Hematopoietic multipotent progenitor cell treated with erythropoietin and hydrocortisone succinate and interleukin-3 and kit ligand, for 4 days (in vitro differentiated cells): Measurements from ENCODE around the gene ISM1.

Experiments used
- DNase-seq: peaks from one replicate; pipeline ENCODE4 v3.0.0-alpha.2; 2015

The ISM1 gene

DNA sequence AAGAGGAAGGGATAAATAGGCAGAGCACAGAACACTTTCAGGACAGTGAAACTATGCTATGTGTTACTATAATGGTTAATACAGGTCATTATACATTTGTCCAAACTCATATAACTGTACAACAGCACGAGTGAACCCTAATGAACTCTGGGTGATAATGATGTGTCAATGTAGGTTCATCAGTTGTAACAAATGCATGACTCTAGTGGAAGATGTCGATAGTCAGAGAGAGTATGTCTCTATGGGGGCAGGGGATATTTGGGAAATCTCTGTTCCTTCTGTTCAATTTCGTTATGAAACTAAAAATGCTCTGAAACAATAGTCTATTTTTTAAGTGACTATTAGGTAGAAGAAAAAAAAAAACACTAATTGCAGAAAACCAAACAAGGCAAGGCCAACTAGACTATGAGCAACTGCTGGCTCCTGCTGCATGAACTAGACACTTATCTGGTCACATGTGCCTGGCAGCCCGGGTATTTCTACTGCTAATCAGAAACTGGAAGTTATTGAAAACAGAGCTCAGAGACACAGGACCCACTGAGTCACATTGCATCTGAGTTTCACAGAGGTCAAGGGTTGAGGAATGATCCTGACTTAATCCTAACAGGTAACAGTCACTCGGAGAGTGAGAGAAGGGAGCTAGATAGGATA is 97.9 kb downstream of the ISM1 start:
- DNase-seq, result no peak

DNA sequence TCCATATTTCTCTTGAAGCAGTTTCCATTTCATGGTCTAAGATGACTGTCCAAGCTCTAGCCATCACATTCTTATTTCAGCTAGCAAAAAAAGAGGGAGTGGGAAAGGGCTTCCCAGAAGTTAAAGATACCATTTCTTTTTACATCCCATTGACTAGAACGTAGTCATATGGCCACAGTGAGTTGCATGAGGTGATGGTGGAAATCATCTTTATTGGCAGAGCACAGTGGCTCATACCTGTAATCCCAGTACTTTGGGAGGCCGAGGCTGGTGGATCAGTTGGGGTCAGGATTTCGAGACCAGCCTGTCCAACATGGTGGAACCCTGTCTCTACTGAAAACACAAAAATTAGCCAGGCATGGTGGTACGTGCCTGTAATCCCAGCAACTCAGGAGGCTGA is 99.6 kb downstream of the ISM1 start:
- DNase-seq, result no peak

DNA sequence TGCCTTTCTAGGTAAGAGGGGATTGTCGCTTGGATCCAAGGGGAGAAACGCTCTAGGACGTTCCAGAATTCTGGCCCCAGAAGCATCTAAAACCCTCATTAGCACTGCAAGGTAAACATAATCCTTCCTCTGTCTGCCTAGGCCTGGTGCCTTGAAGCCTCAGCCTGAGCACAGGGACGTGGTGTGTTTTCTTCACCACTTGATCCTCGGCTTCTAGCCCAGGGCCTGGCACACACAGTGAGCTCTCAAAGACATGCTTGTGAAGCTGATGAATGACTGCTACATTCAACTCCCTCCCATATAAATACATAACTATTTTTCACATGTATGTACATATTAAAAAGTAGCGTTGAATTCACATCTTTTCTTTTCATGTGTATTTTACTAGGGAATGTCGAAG is 100.3 kb downstream of the ISM1 start:
- no peak for DNase-seq

DNA sequence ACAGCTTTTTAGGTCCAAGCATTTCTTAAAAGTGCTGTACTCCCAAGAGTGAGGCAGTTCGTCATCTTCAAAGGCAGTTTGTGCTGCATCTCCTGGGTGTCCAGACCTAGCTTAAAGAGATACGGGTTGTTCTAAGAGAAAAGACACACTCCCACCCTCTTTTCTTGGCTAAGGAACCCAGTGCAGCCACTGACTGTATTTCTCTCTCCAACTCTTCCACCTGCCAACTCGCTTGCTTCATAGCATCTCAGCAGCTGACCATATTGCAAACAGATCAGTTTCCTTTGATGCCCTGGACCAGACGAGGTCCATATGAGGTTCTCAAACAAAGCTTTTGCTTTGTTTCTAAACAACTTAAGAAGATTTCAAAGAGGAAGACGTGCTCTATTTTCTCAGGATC is 101.1 kb downstream of the ISM1 start:
- no peak for DNase-seq

DNA sequence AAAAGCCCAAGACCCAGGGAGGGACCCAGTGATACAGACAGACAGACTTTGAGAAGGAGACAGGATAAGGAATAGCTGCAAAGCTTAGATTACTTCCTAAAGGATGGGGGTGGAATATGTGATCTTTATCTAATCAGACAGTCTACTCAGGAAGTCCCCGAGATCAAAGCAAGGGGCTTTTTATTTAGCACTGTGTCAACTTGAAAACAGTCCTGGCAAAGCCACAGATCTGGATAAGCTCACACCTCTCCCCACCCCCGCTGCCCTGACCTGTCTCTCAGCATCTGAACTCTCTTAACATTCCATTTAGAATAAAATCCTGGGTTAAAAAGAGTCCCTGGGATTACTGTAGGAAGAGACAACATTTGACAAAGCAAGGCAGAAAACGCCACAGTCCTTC is 101.5 kb downstream of the ISM1 start:
- no peak for DNase-seq

DNA sequence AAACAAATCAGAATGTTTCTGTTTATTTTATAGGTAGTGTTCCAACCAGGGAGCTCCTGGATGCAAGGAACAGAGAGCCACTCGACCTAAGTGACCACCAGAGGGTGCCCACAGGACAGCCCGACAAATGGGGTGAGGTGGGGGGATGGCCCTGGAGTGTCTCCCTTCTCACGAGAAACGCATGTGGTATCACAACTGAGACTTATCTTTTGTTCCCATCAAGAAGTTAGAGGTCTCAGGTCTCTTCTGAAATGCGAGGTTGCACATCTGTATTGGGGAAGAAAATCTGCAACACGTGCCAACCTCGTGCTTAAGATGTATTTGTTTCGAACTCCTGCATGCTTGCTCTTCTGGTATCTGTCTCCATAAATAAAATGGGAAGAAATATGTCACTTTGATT is 104.0 kb downstream of the ISM1 start:
- DNase-seq, result peak; percentile 41

DNA sequence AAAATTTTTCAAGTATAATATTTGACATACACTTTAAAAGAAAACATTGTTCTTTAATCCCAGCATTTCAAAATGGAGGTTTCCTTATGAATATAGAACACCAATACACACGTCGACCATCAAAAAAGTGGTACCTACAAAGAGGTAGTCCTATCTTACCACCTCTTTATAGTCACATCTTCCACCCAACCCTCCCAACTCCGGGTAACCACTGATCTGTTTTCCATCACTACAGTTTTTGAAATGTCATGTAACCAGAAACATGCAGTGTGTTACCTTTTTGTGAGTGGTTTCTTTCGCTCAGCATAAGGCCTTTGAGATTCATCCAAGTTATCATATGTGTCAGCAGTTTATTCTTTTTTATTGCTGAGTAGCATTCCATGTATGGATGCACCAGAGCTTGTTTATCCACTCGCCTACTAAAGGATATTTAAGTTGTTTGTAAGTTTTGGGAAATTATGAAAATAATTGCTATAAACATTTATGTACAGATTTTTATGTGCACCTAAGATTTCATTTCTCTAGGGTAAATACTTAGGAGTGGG is 104.8 kb downstream of the ISM1 start:
- no peak for DNase-seq

DNA sequence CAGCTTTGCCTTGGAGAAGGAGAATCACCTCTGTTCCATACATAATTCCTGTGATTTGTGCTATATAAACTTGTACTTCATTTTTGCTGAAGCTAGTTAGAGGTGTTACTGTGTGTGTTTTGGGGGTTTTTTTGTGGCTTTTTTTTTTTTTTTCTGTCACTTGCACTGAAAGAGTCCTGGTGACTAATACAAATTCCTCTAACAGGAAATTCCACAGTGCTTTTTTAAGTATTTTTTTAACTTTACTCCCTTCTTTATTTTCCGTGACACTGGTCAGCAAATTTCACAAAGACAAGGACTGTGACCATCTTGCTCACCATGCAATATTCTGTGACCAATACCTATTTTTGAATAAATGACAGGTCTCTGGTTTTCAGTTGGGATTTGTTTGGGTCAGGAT is 110.5 kb downstream of the ISM1 start:
- no peak for DNase-seq

DNA sequence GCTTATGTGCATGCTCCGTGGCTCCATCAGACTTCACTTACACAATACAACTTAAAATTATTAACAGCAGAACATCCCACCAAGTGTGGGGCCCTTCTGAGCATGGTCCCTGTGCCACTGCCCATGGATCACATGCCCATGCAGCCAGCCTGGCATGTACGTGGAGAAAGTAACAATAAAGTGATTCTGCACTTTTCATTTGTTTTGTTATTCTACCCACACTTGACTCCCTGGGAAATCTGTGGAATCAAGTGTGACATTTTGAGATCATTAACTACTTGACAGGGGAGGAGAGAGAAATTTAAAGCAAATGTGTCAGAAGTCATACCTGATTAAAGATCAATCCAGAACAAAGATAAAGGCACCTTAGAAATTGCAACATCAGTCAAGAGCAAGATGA is 112.0 kb downstream of the ISM1 start:
- no peak for DNase-seq

DNA sequence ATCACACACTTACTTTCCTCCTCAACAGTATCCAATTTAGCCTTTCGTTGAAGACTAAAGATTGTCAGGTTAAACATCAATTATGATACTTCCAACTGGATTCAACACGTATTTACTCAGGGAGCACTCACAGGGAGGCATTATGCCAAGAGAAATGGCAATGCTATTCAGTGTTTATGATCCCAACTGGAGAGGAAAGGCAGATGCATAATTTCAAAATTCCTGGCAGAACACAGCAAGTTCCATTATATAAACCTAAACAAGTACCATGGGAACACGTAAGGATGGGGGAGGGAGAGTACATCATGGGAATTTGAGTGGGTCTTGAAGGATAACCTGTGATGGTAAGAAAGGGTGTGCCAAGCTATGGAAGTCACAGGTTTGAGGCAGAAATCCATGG is 112.7 kb downstream of the ISM1 start:
- no peak for DNase-seq

DNA sequence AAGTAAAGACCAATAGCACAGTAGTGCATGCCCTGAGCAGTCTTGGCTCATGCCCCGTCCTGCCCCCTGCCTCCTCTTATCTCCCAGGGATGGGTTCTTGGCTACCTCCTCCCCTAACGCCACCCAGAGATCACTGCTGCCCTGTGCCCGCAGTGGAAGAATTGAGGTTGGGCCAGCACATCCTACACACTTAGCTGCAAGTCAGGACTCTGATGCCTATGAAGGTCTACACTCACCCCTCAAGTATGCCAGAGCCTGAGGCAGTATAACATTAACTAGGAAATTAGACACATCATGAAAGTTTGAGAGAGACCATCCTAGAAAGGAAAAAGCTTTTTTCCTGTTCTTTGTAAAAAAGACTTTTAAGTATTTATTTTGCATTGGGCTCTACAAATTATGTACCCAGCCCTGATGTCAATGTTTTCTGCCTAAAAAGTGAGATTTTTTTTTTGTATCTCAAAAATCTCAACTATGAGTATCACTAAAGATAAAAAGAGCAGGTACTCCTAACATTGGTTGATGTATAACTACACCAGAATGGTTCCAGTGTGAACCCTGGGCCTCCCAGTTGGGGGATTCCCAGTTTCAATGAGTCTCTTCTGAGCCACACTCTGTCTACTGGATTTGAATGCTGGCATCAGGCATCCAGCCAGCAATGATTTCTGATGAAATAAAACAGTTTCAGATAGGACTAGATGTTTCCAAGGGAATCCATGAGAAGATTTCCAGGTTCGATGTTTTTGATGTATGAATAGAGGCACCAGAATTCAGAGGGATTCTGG is 115.4 kb downstream of the ISM1 start:
- no peak for DNase-seq

DNA sequence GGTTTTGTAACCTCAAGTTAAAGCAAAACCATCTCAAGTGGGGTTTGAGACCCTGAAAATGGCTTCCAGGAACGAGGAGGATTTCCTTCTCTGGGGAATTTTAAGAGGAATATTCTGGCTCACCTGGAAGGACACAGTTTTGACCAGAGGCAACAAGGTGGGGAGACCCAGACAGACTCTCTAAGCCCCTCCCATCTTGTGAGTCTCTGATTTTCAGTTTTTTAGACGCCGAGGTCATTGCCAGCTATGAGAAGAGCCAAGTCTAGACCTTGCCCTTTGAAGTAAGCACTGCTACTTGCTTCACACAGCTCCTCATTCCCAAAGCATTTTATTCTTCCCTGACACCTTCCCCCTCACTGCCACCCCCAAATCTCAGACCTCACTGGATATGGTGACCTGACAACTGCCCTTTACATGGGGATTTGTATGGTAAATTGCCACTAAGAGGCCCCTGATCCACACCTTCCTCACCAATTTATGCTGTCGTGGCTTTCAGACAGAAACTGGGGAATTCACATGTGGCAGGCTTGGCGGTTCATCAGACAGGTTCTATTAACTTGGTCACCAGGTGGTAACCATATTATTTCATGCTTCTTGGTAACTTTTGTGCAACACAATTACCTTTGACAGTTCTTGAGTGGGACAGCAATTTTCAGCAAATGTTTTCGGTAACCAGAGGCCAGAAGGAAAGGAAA is 116.2 kb downstream of the ISM1 start:
- no peak for DNase-seq

DNA sequence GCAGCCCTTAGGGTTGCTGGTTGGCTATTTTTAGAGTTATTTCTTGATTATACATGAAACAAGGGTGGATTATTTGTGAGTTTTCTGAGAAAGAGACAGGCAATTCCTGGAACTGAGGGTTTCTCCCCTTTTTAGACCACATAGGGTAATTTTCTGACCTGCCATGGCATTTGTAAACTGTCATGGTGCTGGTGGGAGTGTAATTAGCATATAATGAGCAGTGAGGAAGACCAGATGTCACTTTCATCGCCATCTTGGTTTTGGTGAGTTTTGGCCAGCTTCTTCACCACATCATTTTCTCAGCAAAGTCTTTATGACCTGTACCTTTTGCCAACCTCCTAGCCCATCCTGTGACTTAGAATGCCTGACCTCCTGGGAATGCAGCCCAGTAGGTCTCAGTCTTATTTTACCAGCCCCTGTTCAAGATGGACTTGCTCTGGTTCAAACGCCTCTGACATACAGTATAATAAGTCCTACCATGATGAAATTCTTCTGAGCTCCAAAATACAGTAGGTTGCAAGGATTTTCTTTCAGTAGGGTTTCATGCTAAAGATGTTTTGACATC is 117.1 kb downstream of the ISM1 start:
- DNase-seq, result no peak

DNA sequence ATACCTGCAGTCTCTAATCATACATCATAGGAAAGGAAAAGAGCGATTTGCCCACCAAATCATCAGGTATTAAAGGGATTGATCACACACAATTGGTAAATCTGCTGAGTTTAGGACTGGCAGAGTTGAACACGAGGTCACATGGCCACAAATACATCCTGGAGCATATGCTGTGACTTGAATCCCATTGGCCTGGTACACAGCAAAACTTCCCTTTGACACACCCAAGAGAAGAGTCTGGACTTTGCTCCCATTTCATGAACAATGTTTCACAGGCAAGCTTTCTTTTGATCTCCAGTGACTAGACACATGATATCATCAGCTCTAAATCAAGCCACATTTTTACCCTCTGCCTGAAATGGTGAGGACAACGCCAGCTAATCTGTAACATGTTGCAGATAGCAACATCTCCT is 117.9 kb downstream of the ISM1 start:
- no peak for DNase-seq

DNA sequence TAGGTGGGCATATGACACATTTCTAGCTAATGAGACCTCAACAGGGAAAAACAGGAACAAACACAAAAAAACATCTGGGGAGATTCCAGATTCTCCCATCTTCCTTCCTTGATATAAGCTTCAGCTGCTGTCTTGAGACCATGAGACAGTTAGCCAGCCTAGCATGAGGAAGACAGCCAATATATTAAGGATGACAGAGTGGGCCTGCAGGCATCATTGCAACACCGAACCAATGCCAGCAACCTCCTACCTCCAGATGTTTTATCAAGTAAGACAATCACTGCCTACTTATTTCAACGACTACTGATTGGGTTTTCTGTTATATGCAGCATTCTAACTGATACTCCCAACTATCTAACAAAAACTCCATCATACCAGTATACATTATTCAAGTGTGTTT is 119.0 kb downstream of the ISM1 start:
- DNase-seq, result no peak

DNA sequence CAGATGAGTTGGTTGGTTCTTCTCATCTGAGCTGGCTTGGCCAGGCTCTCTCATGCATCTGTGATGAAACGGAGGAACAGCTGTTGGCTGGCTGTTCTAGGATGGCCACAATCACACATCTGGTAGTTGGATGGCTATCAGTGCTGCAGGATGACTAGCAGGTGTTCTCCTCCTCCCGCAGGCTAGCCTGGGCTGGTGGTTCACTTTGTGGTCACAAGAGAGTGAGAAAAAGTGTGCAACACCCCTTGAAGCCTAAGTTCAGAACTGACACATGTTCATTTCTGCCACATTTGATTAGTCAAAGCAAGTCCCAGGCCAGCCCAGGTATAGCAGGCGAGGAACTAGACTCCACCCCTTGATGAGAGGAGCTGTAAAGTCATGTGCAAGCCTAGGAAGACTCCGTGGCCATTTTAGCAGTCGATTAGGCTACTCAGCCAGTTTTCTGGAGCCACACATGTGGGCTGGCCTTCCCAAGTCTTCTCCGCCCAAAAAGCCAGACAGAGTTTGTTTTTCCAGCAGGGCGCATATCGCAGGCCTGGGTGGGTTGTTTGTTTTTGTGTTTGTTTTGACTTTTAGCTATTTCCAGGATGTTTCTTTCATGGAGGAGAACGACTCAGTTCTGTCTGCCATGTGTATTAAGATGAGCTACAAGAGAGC is 120.8 kb downstream of the ISM1 start:
- DNase-seq, result no peak

DNA sequence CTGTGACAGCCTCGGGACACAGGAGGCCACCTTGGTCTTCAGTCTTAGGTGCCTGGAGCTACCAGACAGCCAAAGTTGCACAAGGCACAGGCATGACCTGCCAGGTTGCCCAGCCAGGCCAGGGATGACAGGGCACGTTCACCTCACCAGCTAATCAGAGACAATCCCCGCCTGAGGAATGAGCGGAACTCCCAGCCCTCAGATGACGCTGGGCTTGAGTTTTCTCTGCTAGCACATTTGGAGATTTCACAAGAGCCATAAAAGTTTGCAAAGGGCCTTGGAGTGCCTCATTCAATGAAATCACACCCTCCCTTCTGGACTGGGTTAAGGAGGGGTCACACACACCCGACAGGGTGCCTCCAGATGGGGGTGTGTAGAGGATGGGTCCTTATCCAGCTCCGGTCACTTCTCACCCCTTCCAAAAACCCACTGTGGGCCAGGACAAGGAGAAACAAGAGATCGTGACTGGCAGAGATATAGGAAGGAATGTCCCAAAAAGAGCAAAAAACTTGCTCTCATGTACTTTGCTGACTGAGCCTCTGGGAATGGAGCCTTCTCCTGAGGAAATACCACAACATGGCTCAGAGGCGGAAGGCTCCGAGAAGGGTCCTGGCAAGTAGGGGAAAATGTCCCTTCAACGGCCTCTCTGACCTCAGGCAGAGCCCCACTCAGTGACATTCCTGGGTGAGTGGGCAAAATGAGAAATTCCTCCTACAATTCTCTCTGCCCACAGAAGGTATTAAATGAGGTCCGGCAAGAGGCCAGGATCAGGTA is 121.6 kb downstream of the ISM1 start:
- no peak for DNase-seq

DNA sequence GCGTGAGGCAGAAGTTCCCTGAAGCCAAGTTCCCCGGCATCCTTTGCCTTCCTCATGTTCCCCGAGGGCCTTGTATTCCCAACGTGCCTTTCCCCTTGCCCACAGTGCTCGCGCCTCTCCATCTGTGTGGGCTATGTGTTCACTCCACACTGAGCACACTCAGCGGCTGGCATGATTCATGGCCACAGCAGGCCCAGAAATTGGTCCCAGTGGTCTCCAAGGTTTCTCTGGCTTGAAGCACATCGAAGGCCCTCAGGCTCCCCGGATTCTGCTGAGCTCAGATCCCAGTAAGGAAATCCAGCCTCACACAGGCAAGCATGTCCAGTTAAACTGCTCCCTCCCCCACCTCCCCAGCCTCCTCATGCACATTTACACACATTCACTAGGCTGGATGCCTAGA is 123.6 kb downstream of the ISM1 start:
- no peak for DNase-seq

DNA sequence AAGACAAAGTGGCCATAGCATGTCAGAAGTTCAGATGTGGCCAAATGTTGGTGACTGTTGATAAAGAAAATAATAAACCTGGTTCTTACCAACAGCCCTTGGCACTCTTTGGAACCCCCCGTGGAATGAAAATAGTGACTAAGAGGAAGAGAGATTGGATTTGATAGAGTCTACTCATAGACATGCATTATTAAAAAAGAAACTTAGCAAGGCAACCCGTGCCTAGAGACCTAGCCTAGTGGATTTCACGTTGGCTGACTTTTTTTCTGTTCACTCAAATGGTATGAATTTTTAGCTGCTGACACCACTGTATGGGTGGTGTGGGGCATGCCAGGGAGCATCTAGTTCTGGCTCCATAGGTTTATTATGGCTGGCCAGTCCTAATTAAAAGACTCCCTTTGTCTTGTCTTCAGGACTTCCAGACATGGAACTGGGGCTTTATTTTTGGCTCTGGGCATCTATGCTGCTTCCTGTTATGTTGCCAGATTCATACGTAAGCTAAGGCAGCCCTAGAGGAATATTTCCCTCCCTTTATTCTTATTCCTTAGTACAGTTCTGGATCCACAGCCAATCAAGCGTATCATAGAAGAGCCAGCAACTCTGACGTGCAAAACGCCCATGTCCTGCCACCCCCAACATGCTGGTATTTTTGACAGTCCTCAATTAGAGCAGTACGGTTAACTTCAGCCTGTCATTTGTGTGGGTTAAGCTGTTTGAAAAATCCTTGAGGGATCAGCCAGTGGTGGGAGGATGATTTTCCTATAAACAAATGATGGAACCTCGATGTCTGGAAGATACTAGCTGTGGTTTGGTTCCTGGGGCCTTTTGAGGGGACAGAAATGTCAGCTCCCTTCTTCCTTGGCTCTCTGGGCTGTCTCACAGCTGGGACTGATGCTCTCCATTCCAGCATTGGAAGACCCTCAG is 127.5 kb downstream of the ISM1 start:
- no peak for DNase-seq

DNA sequence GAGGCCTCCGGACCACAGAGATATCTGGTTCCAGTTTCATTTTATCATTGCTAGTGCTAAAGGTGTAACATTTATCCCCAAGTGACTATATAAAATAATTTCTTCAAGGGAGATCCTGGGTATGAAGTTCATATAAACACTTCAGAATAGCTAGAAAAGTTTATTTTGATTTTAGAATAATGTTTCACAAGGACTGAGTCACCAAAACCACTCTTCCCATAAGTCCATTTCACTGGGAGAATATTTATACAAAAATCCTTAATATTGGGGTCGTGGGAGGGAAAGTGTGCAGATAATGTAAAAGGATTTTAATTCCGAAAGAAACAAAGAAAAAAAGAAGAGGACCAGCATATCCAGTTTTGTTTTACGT is 128.1 kb downstream of the ISM1 start:
- no peak for DNase-seq
